Thoracic aorta (tissue), 2 donors: ENCODE results near the gene MARVELD1. TPM values are rescaled to one million over a fixed set of nuclear protein-coding genes. Genes with fewer than 3 reads are reported as not detected.

Experiments
- ATAC-seq: fragments of 150-250 bp; one replicate; pipeline ENCODE4 v1.8.0; 2017; ENCODE audit warnings: low read depth; ENCODE audit not compliant: insufficient number of reproducible peaks, low FRiP score
- DNase-seq: peaks from one replicate; pipeline ENCODE4 v3.0.0-alpha.2; 2020; ENCODE audit warnings: low spot score
- H3K27ac ChIP-seq, 2 donors: fragments of 200-600 bp; sonication (generic); 1 replicate in 1 of 2; 2 replicates in 1 of 2; pipeline ENCODE4 v1.5.1; 2016; ENCODE audit warnings: mild to moderate bottlenecking in 2 of 2, moderate library complexity in 2 of 2
- H3K27me3 ChIP-seq: fragments of 200-600 bp; sonication (generic); replicated peaks from 2 replicates; pipeline ENCODE4 v1.6.0; 2016; ENCODE audit warnings: mild to moderate bottlenecking; ENCODE audit not compliant: insufficient read depth
- H3K36me3 ChIP-seq: fragments of 200-600 bp; sonication (generic); one replicate; pipeline ENCODE4 v1.5.1; 2016
- H3K4me1 ChIP-seq, 2 donors: fragments of 200-600 bp; sonication (generic); 1 replicate in 1 of 2; 2 replicates in 1 of 2; pipeline versions ENCODE4 v1.5.1 to v1.6.0; 2016; ENCODE audit warnings: low read depth in 2 of 2, mild to moderate bottlenecking in 1 of 2; ENCODE audit not compliant: control insufficient read depth in 1 of 2
- H3K4me3 ChIP-seq: fragments of 200-600 bp; sonication (generic); 2 replicates; pipeline ENCODE4 v1.5.1; 2016; ENCODE audit warnings: mild to moderate bottlenecking
- H3K9me3 ChIP-seq: fragments of 200-600 bp; sonication (generic); 2 replicates; pipeline ENCODE4 v1.5.1; 2016
- CTCF ChIP-seq: fragments of 200-600 bp; sonication (generic); IDR thresholded peaks from one replicate; pipeline ENCODE4 v1.5.1; 2019; ENCODE audit warnings: antibody characterized with exemption
- total RNA-seq, 2 donors: library from RNA; depleted of rRNA; stranded (reverse); fragments of >200 nt; gene quantifications; one replicate each; pipeline versions ENCODE4 v1.1.0 to v1.2.3, GENCODE V29; 2016

MARVELD1 gene
- total RNA-seq, 2 donors from 2014 or later, result 85.0 to 97.9 TPM

GRCh38 chr10:97754726-97755125 lies 41.2 kb downstream of the MARVELD1 start:
- no peak for DNase-seq
- no peaks in the 10 kb centered on the region for H3K4me1 ChIP-seq
- H3K36me3 ChIP-seq, result peaks cover 73% of the 10 kb centered on the region
- no peak overlapping the region for H3K4me3 ChIP-seq
- no peak for ATAC-seq
- TF ChIP-seq CTCF, result no peak
- H3K27ac ChIP-seq, result no peak overlapping the region
- H3K27me3 ChIP-seq, result no peaks in the 10 kb centered on the region
- no peaks in the 10 kb centered on the region for H3K9me3 ChIP-seq

DNA sequence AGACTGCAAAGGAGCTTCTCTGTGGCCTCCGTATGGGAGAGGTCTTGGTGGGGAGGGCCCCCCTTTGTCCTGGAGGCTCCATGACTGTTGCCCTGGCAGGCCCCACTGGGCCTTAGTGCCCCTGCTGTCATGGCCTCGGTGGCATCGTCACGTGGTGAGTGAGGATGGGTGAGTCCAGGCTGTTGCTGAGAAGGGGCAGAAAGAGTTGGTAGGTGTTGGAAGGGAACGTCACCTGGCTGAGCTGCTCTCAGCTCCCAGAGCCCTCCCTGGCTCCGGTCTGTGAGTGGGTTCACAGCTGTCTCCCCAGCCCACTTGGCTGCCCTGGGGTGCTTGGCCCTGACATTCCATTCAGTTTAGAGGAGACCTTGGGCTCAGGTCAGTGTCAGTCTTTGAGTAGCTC lies 42.2 kb downstream of the MARVELD1 start:
- Histone ChIP-seq H3K36me3 (peaks cover 63% of the 10 kb centered on the region), H3K9me3 (no peaks in the 10 kb centered on the region), H3K4me1 (no peaks in the 10 kb centered on the region), H3K27me3 (no peaks in the 10 kb centered on the region), H3K4me3 (no peak overlapping the region), H3K27ac (no peak overlapping the region)
- TF ChIP-seq CTCF, result no peak
- DNase-seq, result no peak
- ATAC-seq, result no peak

GRCh38 chr10:97757471-97757870 lies 43.9 kb downstream of the MARVELD1 start:
- H3K4me3 ChIP-seq, result no peak overlapping the region
- H3K4me1 ChIP-seq, result no peaks in the 10 kb centered on the region
- no peak overlapping the region for H3K27ac ChIP-seq
- ATAC-seq, result no peak
- TF ChIP-seq CTCF, result no peak
- peaks cover 48% of the 10 kb centered on the region for H3K36me3 ChIP-seq
- H3K9me3 ChIP-seq, result no peaks in the 10 kb centered on the region
- no peaks in the 10 kb centered on the region for H3K27me3 ChIP-seq
- no peak for DNase-seq

GRCh38 chr10:97759158-97759887 lies 45.8 kb downstream of the MARVELD1 start:
- no peaks in the 10 kb centered on the region for H3K9me3 ChIP-seq
- DNase-seq, result no peak
- ATAC-seq, result no peak
- H3K27me3 ChIP-seq, result no peaks in the 10 kb centered on the region
- no peaks in the 10 kb centered on the region for H3K4me1 ChIP-seq
- TF ChIP-seq CTCF, result peak; percentile 65
- no peak overlapping the region for H3K27ac ChIP-seq
- peaks cover 33% of the 10 kb centered on the region for H3K36me3 ChIP-seq
- no peak overlapping the region for H3K4me3 ChIP-seq

DNA sequence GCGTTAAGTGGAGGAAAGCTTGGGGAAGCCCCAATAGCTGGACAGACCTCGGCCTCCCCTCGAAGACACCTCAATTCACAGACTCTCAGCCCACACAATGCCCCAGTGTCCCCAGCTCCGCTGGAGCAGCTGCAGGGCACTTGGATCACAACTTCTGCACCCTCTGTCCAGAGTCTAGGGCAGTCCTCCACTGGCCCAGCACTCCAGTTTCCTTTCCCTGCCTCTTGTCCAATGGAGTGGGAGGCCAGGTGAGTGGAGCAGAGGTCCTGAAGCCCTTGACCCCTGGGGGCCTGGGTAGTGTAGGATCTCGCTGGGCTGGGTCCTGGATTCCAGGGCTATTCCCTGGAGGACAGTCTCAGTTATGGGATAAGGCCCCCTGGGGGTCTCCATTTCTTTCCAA lies 46.4 kb downstream of the MARVELD1 start:
- ATAC-seq (no peak), DNase-seq (no peak)
- no peaks in the 10 kb centered on the region for H3K9me3 ChIP-seq
- H3K4me3 ChIP-seq, result no peak overlapping the region
- peaks cover 28% of the 10 kb centered on the region for H3K36me3 ChIP-seq
- H3K27me3 ChIP-seq, result no peaks in the 10 kb centered on the region
- no peak for TF ChIP-seq CTCF
- no peaks in the 10 kb centered on the region for H3K4me1 ChIP-seq
- H3K27ac ChIP-seq, result no peak overlapping the region
